Measurements from ENCODE around the gene ZNF576. TPM values are rescaled to one million over a fixed set of nuclear protein-coding genes. Genes with fewer than 3 reads are reported as not detected.

The ZNF576 gene
- total and polyA plus RNA-seq, 2 of the 13 experiments (the other 11 are each of a cell fraction or from before 2014, with no cell fraction given), result 7.2 to 9.6 TPM

- TF ChIP-seq ZNF747 (CRISPR knock-in tag; IDR thresholded peaks at IDR 0.05; ENCODE audit: borderline replicate concordance) (no peak), IRF2 (CRISPR knock-in tag; IDR thresholded peaks at IDR 0.05) (no peak), ARHGAP35 (CRISPR knock-in tag; IDR thresholded peaks at IDR 0.05; ENCODE audit: borderline replicate concordance) (no peak), BRCA1 (CRISPR knock-in tag; IDR thresholded peaks at IDR 0.05) (no peak), ZNF607 (CRISPR knock-in tag; IDR thresholded peaks at IDR 0.05; ENCODE audit: borderline replicate concordance) (no peak)
These were observed 1.4 kb upstream of the ZNF576 start (continued) for GRCh38 chr19:43594710-43595604.

GRCh38 chr19:43595605-43595998, 793 bp upstream of the ZNF576 start:
- peak overlapping the region; percentile 74 to 90 (median 84) for H3K4me3 ChIP-seq (replicated peaks in 1 of 3; ENCODE audit: insufficient read depth in 1 of 3, low read depth in 2 of 3, low read length in 3 of 3)
- H2AFZ ChIP-seq (ENCODE audit: low read length), result no peak overlapping the region
- intact Hi-C loops (cut with micrococcal nuclease; ENCODE audit: unreplicated experiment) (loop anchor here (10.0 kb wide), 1 partner anchor 71 kb away; the partner anchor contains the start of gene ETHE1), in situ Hi-C loops (cut with HindIII; ENCODE audit: extremely low pct_ligation_motif_present, low pct_unique_long_range_greater_than_20kb) (loop anchor here (5.0 kb wide), 1 partner anchor 57 kb away; no protein-coding TSS in a partner anchor)
- peaks cover 6 to 22% of the 10 kb centered on the region in 2 experiments; a peak in 4 of 5 replicates for H3K36me3 ChIP-seq (replicated peaks in 1 of 2; ENCODE audit: control insufficient read depth in 1 of 2, insufficient read depth in 2 of 2, low read length in 2 of 2)
- no peaks in the 10 kb centered on the region for H3K9me3 ChIP-seq (ENCODE audit: low read length)
- no peaks in the 10 kb centered on the region; a peak in 1 of 5 replicates for H3K27me3 ChIP-seq (ENCODE audit: control insufficient read depth in 1 of 2, insufficient read depth in 2 of 2, low read length in 2 of 2)
- DNase-seq (ENCODE audit: low spot score) (no peak), FAIRE-seq (no peak), ATAC-seq (peak; percentile 49)
- H3K27ac ChIP-seq (ENCODE audit: extremely low read length, insufficient read depth, low read length), result peak overlapping the region; percentile 72
- peaks cover 2% of the 10 kb centered on the region; the same call in 1 of the 2 replicates for H4K20me1 ChIP-seq (ENCODE audit: insufficient read depth, low read length)
- peaks cover 21% of the 10 kb centered on the region for H3K4me1 ChIP-seq (ENCODE audit: insufficient read depth, low read length)
- ChIA-PET POLR2A (interaction anchor here (0.8 to 2.4 kb wide), 11 partner anchors 10 to 159 kb away, joined by 3 to 20 read pairs (median 6); partner anchors contain the start of genes SMG9 and ZNF575), CTCF (ENCODE audit: low intra/inter-chr PET ratio, low total read pairs) (interaction anchor here (2.4 kb wide), 1 partner anchor 56 kb away, joined by 12 read pairs; no protein-coding TSS in a partner anchor)
- peak overlapping the region; percentile 88 for H3K4me2 ChIP-seq (ENCODE audit: low read depth, low read length)
- peaks cover 27% of the 10 kb centered on the region for H3K79me2 ChIP-seq (ENCODE audit: insufficient read depth, low read length)
- H3K9ac ChIP-seq (ENCODE audit: insufficient read depth, low read depth, low read length), result peak overlapping the region; percentile 91
- BruUV-seq (replicated peaks), result TSS peak; percentile 85
- WGBS (ENCODE audit: low lambda C conversion rate), result 0% methylated on average over 6 of the region's 18 CpGs
- TF ChIP-seq ZSCAN21 (CRISPR knock-in tag; IDR thresholded peaks at IDR 0.05; ENCODE audit: borderline replicate concordance) (no peak), ZNF432 (CRISPR knock-in tag; IDR thresholded peaks at IDR 0.05; ENCODE audit: borderline replicate concordance) (no peak), SAFB2 (CRISPR knock-in tag; IDR thresholded peaks at IDR 0.05; ENCODE audit: borderline replicate concordance, low read depth) (peak; percentile 20; the same call in 1 of the 2 replicates), ZNF124 (CRISPR knock-in tag; IDR thresholded peaks at IDR 0.05) (0 out of 2 replicates have a peak, but pooled peaks have one; percentile 9), MTA3 (CRISPR knock-in tag; IDR thresholded peaks at IDR 0.05) (no peak), ZNF230 (CRISPR knock-in tag; IDR thresholded peaks at IDR 0.05) (no peak), PTBP1 (IDR thresholded peaks at IDR 0.05; ENCODE audit: low read depth, low read length, poor library complexity, severe bottlenecking) (no peak), ATF3 (CRISPR knock-in tag; IDR thresholded peaks at IDR 0.05) (no peak), FOXA3 (CRISPR knock-in tag; IDR thresholded peaks at IDR 0.05) (no peak), SALL1 (CRISPR knock-in tag; IDR thresholded peaks at IDR 0.05) (no peak), MYC (CRISPR knock-in tag; IDR thresholded peaks at IDR 0.05; ENCODE audit: borderline replicate concordance) (0 out of 2 replicates have a peak, but pooled peaks have one; percentile 3), MXD1 (CRISPR knock-in tag; IDR thresholded peaks at IDR 0.05) (no peak), ZNF709 (CRISPR knock-in tag; IDR thresholded peaks at IDR 0.05) (no peak), MTERF4 (CRISPR knock-in tag; IDR thresholded peaks at IDR 0.05) (peak; percentile 40; the same call in 1 of the 2 replicates)
